Effector CD4-positive, alpha-beta T cell (primary cell): ENCODE data around the gene CLDN1.
"Not testable (repeated sequence)": the region's sequence is repeated elsewhere in the genome, so short reads cannot be mapped to it uniquely, and the experiment has no call there.

Experiments
- DNase-seq: peaks from one replicate; pipeline ENCODE4 v3.0.0-alpha.2; 2020

CLDN1 gene

DNA sequence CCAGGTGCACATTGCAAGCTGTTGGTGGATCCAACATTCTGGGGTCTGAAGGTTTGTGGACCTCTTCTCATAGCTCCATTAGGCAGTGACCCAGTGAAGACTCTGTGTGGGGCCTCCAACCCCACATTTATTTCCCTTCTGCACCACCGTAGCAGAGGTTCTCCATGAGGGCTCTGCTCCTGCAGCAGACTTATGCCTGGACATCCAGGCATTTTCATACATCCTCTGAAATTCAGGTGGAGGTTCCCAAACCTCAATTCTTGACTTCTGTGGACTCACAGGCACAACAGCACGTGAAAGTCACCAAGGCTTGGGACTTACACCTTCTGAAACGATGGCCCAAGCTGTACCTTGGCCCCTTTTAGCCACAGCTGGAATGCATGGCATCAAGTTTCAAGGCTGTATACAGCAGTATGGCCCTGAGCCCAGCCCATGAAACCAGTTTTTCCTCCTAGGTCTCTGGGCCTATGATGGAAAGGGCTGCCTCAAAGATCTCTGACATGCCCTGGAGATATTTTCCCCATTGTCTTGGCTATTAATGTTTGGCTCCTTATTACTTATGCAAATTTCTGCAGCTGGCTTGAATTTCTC lies 30.2 kb downstream of the CLDN1 start:
- no peak for DNase-seq

DNA sequence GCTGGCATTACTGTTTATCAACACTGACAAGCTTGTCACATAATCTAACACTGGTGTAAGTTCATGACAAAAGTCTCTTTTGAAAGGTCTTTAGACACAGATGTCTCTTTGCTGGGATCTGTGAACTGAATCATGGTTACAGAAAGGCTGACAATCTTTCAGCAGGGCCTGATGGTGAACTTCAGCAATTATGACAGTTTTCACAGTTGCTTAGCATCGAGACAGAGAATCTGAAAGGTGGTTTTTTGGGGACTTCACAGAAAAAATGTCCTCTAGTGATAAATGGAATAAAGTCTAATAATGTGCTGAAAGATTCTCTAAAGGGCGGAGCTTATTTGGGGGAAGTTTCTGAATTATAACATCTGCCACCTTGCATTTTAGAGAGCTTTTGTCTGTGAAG lies 32.3 kb downstream of the CLDN1 start:
- DNase-seq: no peak

DNA sequence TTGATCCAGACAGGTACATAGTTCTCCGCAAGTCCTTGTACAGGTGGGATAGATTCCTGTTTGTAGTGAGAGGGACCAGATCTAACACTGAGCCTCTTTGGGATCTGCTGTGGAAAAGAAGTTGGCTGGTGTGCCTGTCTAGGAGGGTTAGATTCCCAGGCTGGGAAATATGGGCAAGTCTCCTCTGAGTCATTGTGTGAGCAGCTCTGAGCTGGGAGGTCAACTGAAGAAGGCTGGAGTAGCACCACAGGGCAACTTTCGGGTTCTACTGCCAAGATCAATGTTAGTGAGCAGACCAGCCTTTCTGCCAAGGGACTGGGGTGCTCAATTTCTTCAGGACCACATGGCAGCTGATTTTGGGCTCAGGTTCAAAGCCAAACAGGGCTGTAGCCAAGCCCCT lies 33.4 kb downstream of the CLDN1 start:
- DNase-seq: no peak

DNA sequence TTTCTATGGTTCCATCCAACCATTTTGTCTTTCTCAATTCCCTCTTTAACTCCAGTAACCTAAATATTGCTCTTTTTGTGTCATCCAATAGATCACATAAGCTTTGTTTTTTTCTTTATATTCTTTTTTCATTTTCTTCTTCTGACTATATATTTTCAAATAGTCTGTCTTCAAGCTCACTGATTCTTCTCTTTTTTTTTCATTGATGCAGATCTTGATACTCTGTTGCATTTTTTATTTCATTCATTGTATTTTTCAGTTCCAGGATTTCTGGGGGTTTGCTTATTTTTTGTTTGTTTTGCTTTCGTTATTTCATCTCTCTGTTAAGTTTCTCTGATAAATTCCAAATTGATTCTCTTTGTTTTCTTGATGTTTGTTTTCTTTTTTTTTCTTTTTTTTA lies 36.2 kb downstream of the CLDN1 start:
- no peak for DNase-seq

DNA sequence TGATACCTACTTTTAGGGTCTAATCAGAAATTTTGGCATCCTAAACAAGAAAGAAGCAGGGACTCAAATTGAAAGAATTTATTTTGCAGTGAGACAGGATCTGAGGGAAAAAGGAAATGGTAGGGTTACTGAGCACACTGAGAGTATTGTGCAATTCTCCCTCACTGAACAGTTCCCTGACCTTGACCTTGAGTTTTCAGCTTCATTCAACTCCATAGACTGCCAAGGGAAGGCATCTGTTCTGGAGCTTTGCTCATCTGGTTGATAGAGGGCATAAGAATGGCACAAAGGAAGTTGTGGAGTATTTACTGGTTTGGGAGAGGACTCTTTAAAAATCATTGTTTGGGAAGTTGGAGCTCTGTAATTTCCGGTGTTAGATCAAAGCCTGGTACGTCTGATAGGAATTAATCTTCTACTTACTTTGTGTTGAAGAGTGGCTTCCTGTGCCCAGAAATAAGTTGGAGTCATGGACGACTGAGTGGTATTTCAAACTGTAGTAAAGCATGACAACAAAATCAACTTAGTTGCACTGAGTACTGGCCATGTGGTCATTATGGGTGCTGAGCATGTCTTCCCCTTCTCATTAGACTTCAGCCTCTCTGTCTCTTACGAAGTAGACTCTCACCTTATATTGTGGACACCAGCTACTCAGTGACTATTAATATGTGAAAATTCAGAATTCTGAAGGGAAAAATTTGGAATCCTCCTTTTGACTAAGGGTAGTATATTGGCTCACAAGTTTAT lies 40.8 kb downstream of the CLDN1 start:
- DNase-seq: no peak

DNA sequence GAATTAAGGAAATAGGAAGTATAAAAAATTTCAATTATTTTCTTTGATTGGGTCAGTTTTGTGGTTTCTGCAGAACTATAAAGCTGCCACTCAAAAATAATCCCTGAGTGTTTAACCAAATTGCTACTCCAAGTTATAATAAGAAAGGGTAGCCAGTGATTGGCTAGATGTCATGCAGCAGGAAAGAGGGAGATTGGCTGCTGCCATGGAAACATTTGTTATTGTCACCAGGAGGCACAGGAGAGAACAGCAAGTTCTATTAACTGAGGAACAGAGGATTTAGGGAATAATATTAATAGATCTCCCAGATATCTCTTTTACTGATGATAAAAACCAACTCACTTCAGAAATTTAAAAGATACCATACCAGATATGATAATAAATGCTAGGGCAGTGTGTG lies 42.6 kb downstream of the CLDN1 start:
- no peak for DNase-seq

DNA sequence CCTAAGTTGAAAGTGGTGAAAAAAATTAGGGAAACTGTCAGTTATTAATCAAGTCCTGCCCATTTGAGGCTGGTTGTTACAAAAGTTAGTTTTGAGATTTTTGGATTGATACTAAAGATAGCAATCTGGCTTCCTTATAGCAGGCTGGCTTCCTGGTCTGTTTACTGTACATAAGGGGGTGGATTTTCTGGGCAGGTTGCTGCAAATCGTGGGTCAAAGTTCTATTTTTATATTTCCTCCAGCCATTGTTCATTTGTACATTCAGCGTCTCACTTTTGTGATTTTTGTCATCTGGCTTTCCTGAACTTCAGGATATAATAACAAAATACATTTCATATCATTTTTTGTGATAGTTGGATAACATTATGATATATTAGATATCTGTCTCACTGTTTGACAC lies 49.5 kb downstream of the CLDN1 start:
- DNase-seq: no peak

DNA sequence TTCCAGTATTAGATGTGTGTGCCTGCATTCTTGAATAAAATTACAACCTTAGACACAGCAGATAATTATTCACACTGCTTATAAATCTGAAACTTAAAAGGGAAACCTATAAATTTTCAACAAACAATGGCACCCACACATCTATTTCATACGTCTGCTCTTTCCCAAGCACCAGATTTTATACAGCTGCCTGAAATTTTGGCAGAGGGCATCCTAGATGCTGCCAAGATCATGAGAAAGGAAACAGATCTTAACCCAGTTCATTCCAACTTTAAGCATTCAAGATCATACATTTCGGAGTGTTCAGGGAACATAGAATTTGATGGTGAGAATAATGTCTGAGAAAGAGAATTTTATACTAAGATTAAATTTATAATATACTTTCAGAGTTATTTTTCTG lies 53.1 kb downstream of the CLDN1 start:
- DNase-seq: no peak

DNA sequence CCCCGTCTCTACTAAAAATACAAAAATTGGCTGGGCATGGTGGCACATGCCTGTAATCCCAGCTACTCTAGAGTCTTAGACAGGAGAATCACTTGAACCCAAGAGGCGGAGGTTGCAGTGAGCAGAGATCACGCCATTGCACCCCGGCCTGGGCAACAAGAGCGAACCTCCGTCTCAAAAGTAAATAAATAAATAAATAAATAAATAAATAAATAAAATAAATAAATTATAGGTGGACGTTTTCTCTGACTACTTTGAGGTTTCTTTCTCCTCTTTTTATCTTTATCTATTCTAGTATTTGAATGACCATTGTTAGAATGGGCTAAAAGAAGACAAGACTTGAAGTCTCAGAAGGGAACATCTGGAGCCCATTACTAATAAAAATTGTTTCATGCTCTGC lies 54.8 kb downstream of the CLDN1 start:
- DNase-seq: not testable (repeated sequence)

DNA sequence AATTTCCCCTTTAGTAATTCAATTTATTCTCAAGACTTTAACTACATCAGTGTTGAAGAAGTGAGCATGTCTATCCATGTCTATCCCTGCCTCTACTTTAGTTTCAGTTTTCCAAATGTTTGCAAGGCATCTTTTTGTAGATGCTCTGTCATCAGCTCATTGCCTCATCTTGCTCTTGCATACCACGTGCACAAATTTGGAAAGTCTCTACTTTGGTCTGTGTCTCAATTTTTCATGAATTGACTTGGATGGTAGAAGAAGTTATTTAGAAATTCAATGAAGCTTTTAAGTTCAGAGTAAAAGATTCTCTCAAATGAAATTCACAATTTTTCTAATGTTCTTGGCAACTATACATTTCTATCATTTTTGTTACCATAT lies 55.3 kb downstream of the CLDN1 start:
- DNase-seq: no peak

DNA sequence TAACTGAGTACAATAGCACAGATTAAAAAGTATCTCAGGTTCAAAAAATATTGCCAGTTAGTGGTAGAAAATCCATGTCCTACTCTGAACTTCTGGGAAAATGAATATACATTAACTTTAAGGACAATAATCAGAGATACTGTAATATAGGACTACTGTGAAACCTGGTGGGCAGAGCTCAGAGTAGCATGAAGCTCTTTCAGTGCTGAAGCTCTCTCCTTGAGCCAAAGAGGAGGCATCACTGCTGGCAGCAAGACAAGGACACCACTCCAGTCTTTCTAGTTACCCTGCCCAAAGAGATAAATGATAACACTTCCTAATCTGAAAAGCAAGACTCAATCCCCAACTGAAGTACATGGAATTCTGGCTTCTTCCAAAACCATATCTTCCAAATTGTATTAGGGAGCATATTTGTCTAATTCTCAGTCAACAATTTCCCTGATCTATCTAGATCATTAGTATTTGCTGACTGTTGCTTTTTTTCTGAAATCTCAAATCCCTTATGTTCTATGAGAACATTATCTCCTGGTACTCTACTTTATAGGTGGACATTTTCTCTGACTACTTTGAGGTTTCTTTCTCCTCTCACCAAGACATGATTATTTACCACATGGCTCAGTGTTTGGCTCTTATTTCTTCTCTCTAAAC lies 55.9 kb downstream of the CLDN1 start:
- DNase-seq: no peak

DNA sequence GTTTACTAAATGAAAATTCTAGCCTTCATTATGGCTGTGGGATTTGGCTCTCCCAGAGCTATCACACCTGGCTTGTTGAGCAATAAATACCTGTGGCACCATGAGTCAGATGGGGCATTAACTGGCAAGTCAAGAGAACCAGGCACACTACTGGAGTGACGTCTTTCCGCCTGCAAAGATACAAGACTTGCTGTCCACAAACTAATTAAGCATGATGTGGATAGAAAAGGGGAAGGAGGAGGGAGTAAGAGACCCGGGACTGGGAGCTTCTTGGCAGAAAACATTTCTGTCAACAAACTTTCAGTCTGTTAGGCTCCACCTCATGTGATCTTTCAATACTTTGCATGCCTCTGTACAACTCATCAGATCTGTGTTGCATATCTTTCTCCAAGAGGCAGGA lies 56.5 kb downstream of the CLDN1 start:
- DNase-seq: no peak

DNA sequence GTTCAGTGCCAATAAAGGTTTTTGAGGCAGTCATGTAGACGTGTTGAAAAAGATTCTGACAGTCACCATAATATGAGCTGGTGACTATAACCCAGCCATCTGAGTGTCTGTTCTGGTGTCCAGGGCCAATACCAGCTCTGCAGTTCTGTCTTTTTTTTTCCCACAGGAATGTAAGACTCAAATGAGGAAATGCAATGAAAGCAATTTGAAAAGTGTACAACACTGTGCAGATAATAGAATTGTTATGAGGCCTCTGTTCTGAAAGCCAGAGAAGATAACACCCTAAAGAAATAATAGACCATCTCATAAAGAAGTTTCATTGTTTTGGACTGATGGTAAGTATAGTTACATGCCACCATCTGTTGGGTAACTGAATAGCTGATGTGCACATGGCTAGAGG lies 57.1 kb downstream of the CLDN1 start:
- no peak for DNase-seq

DNA sequence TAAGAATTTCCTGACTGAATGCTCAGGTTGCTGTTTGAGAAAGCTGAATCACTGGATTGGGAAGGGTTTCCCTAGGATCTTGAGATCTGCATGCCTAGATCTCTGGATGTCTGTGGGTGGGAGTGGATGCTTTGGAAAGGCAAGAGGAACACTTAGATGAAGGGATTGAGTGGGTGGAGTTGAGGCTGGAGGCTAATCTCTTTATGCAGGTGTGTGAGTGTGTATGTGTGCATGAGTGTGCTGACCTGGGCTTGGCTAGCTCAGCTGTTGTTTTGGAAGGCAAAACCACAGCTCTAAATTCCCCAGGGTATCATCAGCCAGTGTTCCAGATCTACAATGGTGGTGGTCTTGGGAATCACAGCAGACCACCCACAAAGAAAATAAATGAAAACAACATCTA lies 60.5 kb downstream of the CLDN1 start:
- no peak for DNase-seq

DNA sequence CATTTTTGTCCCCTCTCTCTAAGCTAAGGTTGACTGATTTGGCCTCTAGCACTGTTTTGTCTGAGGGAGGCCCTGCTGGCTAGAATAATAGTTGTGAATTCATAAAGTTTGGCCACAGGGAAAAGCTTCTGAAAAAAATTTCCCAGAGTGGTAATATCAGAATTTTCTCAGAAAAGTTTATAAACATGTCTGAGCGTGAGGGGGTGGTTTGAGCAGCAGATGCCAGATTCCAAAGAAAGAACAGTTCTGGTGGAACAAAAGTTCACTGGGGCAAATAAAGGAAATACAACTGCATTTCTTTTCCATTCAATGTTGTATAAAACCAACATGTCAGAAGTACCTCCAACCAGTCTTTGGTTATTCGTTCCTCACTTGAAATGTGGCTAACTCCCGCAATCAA lies 61.2 kb downstream of the CLDN1 start:
- no peak for DNase-seq

DNA sequence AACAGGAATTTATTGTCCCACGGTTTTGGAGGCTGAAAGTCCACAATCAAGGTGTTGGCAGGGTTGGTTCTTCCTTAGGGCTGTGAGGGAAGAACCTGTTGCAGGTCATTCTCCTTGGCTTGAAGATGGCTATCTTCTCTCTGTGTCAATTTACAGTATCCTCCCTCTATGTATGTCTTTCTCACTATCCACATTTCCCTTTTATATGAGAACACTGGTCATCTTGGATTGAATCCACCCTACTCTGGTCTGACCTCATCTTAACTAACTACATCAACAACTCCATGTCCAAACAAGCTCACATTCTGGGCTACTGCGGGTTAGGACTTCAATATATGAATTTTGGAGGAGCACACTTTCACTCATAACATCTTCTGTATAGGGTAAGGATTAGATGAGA lies 61.9 kb downstream of the CLDN1 start:
- DNase-seq: no peak

DNA sequence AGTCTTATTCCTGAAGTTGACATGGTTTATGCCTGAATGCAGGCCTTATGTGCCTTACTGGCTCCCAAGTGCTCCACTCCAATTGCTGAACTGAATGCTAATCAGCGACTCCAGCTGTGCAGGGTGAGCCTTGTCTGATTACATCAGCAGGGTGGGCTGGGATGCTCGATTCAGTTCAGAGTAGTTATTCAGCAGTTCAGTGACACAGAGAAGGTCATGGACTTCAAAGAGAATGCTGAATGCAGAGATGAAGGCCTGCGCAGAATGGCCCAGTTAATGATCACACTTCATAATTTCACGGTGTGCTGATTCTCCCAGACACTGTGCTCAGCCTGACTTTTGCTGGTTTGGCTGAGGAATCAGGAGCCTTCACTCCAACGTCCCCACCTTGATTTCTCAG lies 63.6 kb downstream of the CLDN1 start:
- no peak for DNase-seq
